ENCODE results near the gene DDIT4L. TPM values are rescaled to one million over a fixed set of nuclear protein-coding genes. Genes with fewer than 3 reads are reported as not detected.

DDIT4L gene
- total RNA-seq, 1 donor from 2014 or later: 6.7 TPM

GRCh38 chr4:100164808-100165760, 25.2 kb downstream of the DDIT4L start:
- H3K4me3 Mint-ChIP-seq: no peak overlapping the region
- H3K27ac Mint-ChIP-seq: no peak overlapping the region
- no peak for DNase-seq (ENCODE audit: extremely low spot score, unreplicated experiment)
- no peak for TF ChIP-seq CTCF (conservative IDR thresholded peaks at IDR 0.05)
- no peaks in the 10 kb centered on the region for H3K27me3 Mint-ChIP-seq
- no peaks in the 10 kb centered on the region for H3K36me3 Mint-ChIP-seq
- H3K4me1 Mint-ChIP-seq (ENCODE audit: unreplicated experiment): peaks cover 25% of the 10 kb centered on the region
- H3K9me3 Mint-ChIP-seq: peaks cover 7% of the 10 kb centered on the region

GRCh38 chr4:100162027-100162685, 28.1 kb downstream of the DDIT4L start:
- Mint-ChIP-seq H3K27me3 (no peaks in the 10 kb centered on the region), H3K4me3 (no peak overlapping the region), H3K36me3 (no peaks in the 10 kb centered on the region), H3K27ac (no peak overlapping the region), H3K4me1 (ENCODE audit: unreplicated experiment) (peaks cover 25% of the 10 kb centered on the region), H3K9me3 (peaks cover 7% of the 10 kb centered on the region)
- no peak for DNase-seq (ENCODE audit: extremely low spot score, unreplicated experiment)
- no peak for TF ChIP-seq CTCF (conservative IDR thresholded peaks at IDR 0.05)

GRCh38 chr4:100149190-100149589, 41.1 kb downstream of the DDIT4L start:
- H3K9me3 Mint-ChIP-seq: no peaks in the 10 kb centered on the region
- no peak for TF ChIP-seq CTCF (conservative IDR thresholded peaks at IDR 0.05)
- H3K27ac Mint-ChIP-seq: no peak overlapping the region
- no peak overlapping the region for H3K4me3 Mint-ChIP-seq
- no peak for DNase-seq (ENCODE audit: extremely low spot score, unreplicated experiment)
- H3K36me3 Mint-ChIP-seq: no peaks in the 10 kb centered on the region
- H3K4me1 Mint-ChIP-seq (ENCODE audit: unreplicated experiment): peaks cover 17% of the 10 kb centered on the region
- no peaks in the 10 kb centered on the region for H3K27me3 Mint-ChIP-seq

- TF ChIP-seq CTCF (conservative IDR thresholded peaks at IDR 0.05): no peak
- Mint-ChIP-seq H3K27me3 (no peaks in the 10 kb centered on the region), H3K27ac (no peak overlapping the region), H3K4me3 (no peak overlapping the region), H3K36me3 (no peaks in the 10 kb centered on the region), H3K4me1 (ENCODE audit: unreplicated experiment) (peaks cover 17% of the 10 kb centered on the region), H3K9me3 (no peaks in the 10 kb centered on the region)
- no peak for DNase-seq (ENCODE audit: extremely low spot score, unreplicated experiment)
These were observed 42.6 kb downstream of the DDIT4L start for GRCh38 chr4:100147684-100148083.

GRCh38 chr4:100147198-100147597, 43.1 kb downstream of the DDIT4L start:
- no peaks in the 10 kb centered on the region for H3K27me3 Mint-ChIP-seq
- no peaks in the 10 kb centered on the region for H3K9me3 Mint-ChIP-seq
- no peaks in the 10 kb centered on the region for H3K36me3 Mint-ChIP-seq
- TF ChIP-seq CTCF (conservative IDR thresholded peaks at IDR 0.05): no peak
- H3K4me3 Mint-ChIP-seq: no peak overlapping the region
- no peak for DNase-seq (ENCODE audit: extremely low spot score, unreplicated experiment)
- peaks cover 17% of the 10 kb centered on the region for H3K4me1 Mint-ChIP-seq (ENCODE audit: unreplicated experiment)
- no peak overlapping the region for H3K27ac Mint-ChIP-seq
